ENCODE data around the gene PHF24.
"Not testable (repeated sequence)": the region's sequence is repeated elsewhere in the genome, so short reads cannot be mapped to it uniquely, and the experiment has no call there.

PHF24 gene

DNA sequence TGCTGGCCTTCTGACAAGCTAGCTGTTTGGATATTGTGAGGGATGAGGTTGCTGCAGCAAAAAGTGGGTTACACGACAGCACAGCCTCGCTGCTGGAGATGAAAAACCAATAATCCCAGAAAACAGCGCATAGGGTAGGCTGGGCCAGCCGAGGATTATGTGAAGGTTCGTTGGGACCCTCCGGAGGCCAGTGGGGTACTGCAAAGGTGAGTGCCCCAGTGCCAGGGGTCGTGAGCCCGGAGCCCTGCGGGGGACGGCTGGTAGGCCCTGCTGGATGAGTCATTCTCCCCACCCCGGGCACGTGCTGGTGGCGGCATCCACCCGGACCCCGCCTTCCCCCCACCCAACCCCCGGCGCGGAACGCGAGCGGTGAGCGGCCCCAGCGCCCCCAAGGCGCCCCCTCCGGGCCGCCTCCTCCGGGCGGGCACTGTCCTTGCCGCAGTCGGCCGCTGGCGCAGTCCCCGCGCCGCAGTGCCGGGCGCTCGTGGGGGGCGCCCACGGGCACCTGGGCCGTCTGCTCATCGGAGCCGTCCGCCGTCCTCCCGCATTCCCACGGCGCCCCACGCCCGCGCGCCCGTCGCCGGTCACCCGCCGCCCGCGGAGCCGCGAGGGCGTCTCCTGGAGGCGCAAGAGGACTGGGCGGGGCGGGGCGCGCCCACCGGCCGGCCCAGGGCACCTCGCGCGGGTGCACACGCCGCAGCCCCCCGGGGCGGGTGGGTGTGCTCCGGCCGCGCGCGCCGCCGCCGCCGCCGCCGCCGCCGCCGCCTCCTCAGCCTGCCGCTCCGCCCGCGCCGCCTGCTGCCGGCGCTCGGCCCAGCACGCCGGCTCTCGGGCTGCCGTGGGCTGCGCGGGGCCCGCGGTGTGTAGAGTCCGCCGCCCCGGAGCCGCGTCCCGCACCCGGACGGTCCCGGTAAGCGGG is at the start of gene PHF24:
Gene PHF24, plus strand, starts transcription at position 794 of the 919 bp plus-strand sequence. CDS start 13,014 bp downstream, outside the sequence.
- H3K27ac Mint-ChIP-seq: no peak within 1 kb of the TSS
- no peaks in the 10 kb centered on the region for H3K36me3 Mint-ChIP-seq
- peak; percentile 66 to 70 for ATAC-seq (replicated peaks)
- peaks cover 41 to 67% of the 10 kb centered on the region in 2 donors for H3K27me3 Mint-ChIP-seq
- peaks cover 10 to 14% of the 10 kb centered on the region in 2 donors for H3K4me1 Mint-ChIP-seq
- H3K9me3 Mint-ChIP-seq: no peaks in the 10 kb centered on the region
- no peak for DNase-seq
- peak within 1 kb of the TSS; percentile 39 to 64 for H3K4me3 Mint-ChIP-seq

DNA sequence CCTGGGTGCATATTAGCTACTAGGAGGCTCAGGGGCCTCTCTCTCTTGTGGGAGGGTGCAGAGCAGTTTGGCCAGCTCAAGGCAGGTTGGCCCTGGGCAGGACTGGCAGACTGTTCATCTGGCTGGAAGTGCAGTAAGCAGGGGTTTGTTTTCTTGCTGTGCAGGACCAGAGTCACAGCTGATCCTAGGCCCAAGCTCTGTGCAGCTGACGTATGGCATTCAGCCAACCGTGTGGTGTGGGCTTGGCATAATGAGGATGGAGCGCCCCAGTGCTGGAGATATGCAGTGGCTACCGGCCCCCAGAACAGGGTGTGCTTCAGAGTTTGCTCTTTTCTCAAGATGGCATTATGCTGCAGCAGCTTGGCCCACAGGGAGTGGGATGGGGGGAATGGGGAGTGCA is 31.0 kb upstream of the PHF24 start:
- peaks cover 32 to 56% of the 10 kb centered on the region in 2 donors for H3K27me3 Mint-ChIP-seq
- ATAC-seq (replicated peaks) (no peak), DNase-seq (no peak)
- H3K27ac Mint-ChIP-seq: no peak overlapping the region
- H3K9me3 Mint-ChIP-seq: peaks cover 13 to 16% of the 10 kb centered on the region in 2 donors
- H3K4me3 Mint-ChIP-seq: no peak overlapping the region
- H3K4me1 Mint-ChIP-seq: peaks cover 0 to 3% of the 10 kb centered on the region in 2 donors
- H3K36me3 Mint-ChIP-seq: peaks cover 5 to 13% of the 10 kb centered on the region in 2 donors

DNA sequence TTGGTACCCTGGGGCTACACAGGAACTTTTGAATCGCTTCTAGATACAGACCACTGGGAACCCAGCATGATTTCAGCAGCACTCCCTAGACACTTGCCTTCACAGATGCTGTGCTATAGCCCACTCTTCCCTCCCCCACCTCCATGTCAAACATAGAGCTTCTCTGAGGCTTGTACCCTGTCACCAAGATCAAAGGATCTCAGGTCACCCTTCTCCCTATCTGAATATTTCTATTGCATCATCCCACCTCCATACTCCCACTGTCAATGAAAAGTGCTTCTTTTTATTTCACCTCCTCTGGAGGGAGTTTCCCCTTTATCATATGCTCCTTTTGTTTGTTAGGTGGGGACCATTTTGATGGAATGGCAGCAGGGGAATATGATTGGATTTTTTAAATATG is 29.2 kb upstream of the PHF24 start:
- Mint-ChIP-seq H3K9me3 (peaks cover 13 to 16% of the 10 kb centered on the region in 2 donors), H3K36me3 (peaks cover 5 to 13% of the 10 kb centered on the region in 2 donors), H3K27ac (no peak overlapping the region), H3K4me1 (peaks cover 0 to 3% of the 10 kb centered on the region in 2 donors), H3K4me3 (no peak overlapping the region), H3K27me3 (peaks cover 36 to 60% of the 10 kb centered on the region in 2 donors)
- no peak for DNase-seq
- ATAC-seq (replicated peaks): no peak

DNA sequence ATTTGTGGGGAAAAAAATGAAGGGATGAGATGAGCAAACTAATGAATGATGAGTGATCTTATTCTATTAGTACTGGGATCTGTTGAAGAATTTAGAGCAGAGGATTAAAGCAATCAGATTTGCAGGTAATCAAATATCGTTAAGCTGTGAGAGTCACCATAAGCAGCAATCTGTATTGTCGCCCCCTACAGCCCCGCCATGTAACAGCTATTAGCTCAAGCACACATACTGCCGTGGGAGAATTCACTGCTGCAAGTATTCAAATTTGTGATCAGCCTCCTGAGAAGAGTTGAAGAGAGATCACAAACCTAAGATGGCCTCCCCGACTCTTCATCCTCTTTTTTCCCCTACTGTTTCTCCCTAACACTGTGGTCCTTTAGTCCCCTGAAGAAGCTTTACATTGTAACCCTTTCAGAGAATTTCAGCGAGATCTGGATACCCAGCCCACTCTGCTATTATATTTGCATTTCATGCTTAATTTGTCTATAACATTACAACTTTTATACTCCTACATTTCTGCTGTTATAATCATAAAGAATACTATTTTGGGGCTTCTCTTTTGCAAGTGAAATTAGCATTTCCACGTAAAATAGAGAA is 28.5 kb upstream of the PHF24 start:
- DNase-seq (no peak), ATAC-seq (replicated peaks) (peak; percentile 53 to 58)
- H3K4me3 Mint-ChIP-seq: no peak overlapping the region
- peaks cover 2 to 8% of the 10 kb centered on the region in 2 donors for H3K36me3 Mint-ChIP-seq
- peaks cover 0 to 3% of the 10 kb centered on the region in 2 donors for H3K4me1 Mint-ChIP-seq
- H3K27ac Mint-ChIP-seq: no peak overlapping the region
- peaks cover 8 to 11% of the 10 kb centered on the region in 2 donors for H3K9me3 Mint-ChIP-seq
- peaks cover 38 to 62% of the 10 kb centered on the region in 2 donors for H3K27me3 Mint-ChIP-seq

DNA sequence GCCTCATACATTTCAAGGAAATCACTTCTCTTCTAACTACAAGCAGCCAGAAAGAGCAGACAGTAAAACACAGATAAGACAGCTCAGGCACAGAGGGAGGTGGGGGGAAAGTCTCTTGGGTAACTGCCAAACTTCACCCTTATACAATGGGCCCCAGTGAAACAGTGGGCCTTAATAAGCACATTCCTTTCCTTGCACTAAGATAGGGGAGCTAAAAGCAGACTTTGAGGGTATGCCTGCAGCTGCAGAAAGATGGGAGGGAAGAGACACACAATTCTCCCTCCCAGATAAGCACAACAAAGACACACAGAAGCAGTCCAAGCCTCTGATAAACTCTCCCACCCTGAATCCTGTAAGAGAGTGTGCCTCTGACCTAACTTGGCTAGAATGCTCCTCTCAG is 18.1 kb upstream of the PHF24 start:
- not testable (repeated sequence) for H3K4me3 Mint-ChIP-seq; ATAC-seq (replicated peaks); H3K36me3 Mint-ChIP-seq; DNase-seq; H3K4me1 Mint-ChIP-seq; H3K9me3 Mint-ChIP-seq; H3K27ac Mint-ChIP-seq
- H3K27me3 Mint-ChIP-seq: peaks cover 17 to 44% of the 10 kb centered on the region in 2 donors

DNA sequence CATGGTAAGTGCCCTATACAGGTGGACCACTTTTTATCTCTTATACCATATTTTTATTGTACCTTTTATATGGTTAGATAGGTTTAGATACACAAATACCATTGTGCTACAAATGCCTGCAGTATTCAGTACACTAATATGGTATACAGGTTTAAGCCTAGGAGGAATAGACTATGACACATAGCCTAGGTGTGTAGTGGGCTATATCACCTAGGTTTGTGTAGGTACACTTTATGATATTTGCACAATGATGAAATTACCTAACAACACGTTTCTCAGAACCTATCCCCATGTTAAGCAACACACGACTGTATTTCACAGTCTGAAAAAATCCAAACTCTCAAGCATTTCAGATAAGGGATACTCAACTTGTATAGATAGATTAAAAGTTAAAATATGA is 9.6 kb upstream of the PHF24 start:
- Mint-ChIP-seq H3K36me3 (no peaks in the 10 kb centered on the region), H3K4me3 (no peak overlapping the region), H3K9me3 (no peaks in the 10 kb centered on the region), H3K4me1 (no peaks in the 10 kb centered on the region), H3K27me3 (peaks cover 23 to 46% of the 10 kb centered on the region in 2 donors), H3K27ac (no peak overlapping the region)
- ATAC-seq (replicated peaks) (no peak), DNase-seq (no peak)

DNA sequence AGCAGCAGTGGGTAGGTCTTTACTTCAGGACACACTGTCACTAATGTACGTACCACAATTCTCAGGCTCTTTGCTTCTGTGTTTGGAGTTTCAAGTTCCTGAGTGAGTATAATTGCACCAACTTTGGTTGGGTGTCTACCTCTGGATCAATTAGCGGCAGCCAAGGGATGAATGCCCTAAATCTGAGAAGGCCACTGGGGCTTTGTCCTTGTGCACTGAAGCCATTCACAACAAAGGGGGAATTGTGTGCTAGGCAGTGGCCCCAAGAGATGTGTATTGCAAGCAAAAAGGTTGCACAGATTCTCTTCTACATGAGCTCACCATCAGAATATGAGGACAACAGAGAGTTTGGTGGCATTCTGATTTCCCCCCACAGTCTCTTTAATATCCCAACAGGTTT is 3.9 kb upstream of the PHF24 start:
- no peak for DNase-seq
- Mint-ChIP-seq H3K27me3 (peaks cover 26 to 61% of the 10 kb centered on the region in 2 donors), H3K36me3 (no peaks in the 10 kb centered on the region), H3K27ac (no peak overlapping the region), H3K4me1 (no peaks in the 10 kb centered on the region), H3K4me3 (no peak overlapping the region), H3K9me3 (no peaks in the 10 kb centered on the region)
- ATAC-seq (replicated peaks): no peak

DNA sequence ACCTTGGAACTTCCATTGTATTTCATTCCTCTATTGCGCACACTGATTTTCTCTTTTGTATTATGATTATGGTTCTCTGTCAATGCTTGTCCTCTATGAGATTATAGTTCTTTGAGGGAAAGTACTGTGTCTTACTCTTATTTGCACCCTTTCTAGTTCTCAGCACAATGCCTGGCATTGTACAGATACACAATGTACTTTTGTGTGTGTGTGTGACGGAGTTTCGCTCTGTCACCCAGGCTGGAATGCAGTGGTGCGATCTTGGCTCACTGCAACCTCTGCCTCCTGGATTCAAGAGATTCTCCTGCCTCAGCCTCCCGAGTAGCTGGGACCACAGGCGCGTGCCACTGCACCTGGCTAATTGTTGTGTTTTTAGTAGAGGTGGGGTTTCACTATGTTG is 2.0 kb upstream of the PHF24 start:
- not testable (repeated sequence) for H3K27ac Mint-ChIP-seq; ATAC-seq (replicated peaks); H3K4me3 Mint-ChIP-seq; H3K9me3 Mint-ChIP-seq; H3K36me3 Mint-ChIP-seq; H3K4me1 Mint-ChIP-seq; DNase-seq
- H3K27me3 Mint-ChIP-seq: peaks cover 29 to 66% of the 10 kb centered on the region in 2 donors

DNA sequence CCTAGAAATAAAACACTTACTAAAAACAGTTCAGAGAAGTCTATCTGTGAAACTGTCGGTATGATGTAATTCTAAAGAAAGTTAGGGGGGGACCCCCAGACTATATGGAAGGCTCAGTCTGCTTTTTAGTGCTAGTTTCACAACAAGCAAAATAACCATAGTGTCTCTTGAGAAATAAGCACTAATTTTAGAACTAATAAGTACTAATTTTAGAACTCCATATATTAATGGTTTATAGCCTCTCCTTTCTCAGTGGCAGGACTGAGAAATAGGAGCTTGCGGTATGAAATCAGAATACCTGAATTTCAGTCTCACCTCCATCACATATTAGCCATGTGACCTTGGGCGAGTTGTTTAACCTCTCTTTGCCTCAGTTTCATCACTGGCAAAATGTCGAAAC is 1.4 kb upstream of the PHF24 start:
- Mint-ChIP-seq H3K9me3 (no peaks in the 10 kb centered on the region), H3K36me3 (no peaks in the 10 kb centered on the region), H3K27ac (no peak overlapping the region), H3K4me1 (peaks cover 5 to 6% of the 10 kb centered on the region in 2 donors), H3K27me3 (peaks cover 35 to 66% of the 10 kb centered on the region in 2 donors), H3K4me3 (no peak overlapping the region)
- no peak for DNase-seq
- ATAC-seq (replicated peaks): peak; percentile 43 to 49

DNA sequence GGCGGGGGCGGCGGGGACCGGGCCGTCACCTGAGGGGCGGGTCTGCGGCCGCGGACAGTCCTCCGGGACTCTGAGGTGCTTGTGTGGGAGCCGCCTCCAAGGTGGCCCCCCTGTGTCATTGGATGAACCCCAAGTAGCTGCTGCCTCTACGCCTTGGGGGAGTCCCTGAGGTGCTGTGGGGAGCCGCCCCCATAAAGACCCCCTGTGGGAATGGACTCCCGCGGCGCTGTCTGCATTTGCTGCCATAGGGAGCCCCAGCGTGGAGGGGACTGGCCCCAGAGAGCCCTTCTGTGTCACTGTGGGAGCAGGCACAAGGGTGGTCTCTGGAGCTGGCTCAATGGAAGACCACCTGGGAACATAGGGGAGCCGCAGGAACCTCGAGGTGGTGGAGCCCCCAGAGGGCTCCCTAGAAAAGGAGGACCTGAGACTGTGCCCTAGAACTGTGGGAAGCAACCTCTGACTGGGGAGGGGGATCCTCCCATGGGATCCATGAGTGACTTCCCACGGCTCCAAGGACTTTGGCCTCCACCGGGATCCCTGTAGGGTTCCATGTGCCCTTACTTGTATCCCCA is 412 bp downstream of the PHF24 start:
- ATAC-seq (replicated peaks) (no peak), DNase-seq (no peak)
- peak overlapping the region; percentile 15 to 49 for H3K4me3 Mint-ChIP-seq

DNA sequence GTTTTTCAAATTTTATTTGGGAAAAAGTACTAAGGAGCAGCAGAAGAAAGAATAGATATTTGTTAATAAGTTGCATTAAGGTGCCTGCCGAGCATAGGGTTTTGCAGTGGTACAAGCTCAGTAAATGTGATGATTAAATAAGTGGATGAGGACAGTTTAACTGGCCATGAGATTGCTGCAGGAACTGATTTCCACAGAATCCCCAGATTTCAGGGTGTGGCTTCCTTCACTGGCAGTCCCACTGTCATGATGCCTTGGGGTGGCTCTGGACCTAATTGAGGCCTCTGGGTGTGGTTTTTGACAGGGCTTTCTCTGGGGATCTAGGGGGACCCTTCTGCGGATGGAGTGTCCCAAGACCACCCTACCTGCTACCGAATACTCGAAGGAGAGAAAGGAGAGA is 1.4 kb downstream of the PHF24 start:
- DNase-seq: no peak
- ATAC-seq (replicated peaks): no peak
- Mint-ChIP-seq H3K4me1 (peaks cover 10 to 14% of the 10 kb centered on the region in 2 donors), H3K27ac (no peak overlapping the region), H3K27me3 (peaks cover 42 to 67% of the 10 kb centered on the region in 2 donors), H3K9me3 (no peaks in the 10 kb centered on the region), H3K36me3 (no peaks in the 10 kb centered on the region), H3K4me3 (no peak overlapping the region)

More for the DNA sequence above, 412 bp downstream of the PHF24 start:
- Mint-ChIP-seq H3K27me3 (peaks cover 41 to 67% of the 10 kb centered on the region in 2 donors), H3K4me1 (peaks cover 10 to 14% of the 10 kb centered on the region in 2 donors), H3K9me3 (no peaks in the 10 kb centered on the region), H3K36me3 (no peaks in the 10 kb centered on the region), H3K27ac (no peak overlapping the region)

DNA sequence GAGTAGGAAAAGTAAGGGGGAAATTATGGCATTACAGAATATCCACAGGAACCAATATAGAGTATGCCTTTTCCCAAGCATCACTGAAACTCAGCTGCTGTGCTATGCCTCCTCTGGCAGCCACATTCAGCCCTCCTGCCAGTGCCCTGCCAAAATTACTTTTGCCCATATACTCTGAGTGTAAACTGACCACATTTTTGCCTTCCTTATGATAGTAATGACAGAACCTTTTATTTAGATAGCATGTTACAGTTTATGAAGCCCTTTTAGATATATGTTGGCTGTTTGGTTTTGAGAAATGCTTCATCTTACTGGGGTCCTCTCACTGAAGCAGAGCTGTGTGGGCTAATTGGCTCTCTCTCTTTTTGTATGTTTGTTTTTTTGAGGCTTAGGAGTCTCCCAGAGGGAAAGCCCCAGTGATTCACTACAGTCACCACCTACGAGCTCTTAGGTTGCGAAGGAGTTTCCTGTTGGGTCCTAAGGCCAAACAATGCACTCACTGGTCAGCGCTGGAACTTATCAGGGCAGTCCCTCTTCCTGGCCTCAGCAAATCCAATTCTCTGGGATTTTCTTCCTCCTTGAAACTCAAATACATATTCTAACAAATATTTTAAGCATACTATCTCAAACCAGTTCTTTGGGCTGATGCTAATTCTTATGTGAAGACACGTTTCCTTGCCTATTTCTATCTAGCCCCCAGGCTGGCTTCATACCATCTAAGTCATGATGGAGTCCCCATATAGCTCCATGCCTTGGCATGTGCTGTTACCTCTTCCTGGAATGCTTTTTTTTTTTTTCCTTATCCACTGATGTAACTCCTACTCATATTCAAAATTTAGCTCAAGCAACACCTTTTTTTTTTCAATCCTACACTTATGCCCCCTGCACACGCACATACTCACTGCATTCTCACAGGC is 3.7 kb downstream of the PHF24 start:
- H3K9me3 Mint-ChIP-seq: no peaks in the 10 kb centered on the region
- H3K4me1 Mint-ChIP-seq: peaks cover 10 to 14% of the 10 kb centered on the region in 2 donors
- peaks cover 42 to 55% of the 10 kb centered on the region in 2 donors for H3K27me3 Mint-ChIP-seq
- ATAC-seq (replicated peaks): peak; percentile 72 to 83
- H3K27ac Mint-ChIP-seq: no peak overlapping the region
- DNase-seq: no peak
- H3K36me3 Mint-ChIP-seq: no peaks in the 10 kb centered on the region
- H3K4me3 Mint-ChIP-seq: no peak overlapping the region

DNA sequence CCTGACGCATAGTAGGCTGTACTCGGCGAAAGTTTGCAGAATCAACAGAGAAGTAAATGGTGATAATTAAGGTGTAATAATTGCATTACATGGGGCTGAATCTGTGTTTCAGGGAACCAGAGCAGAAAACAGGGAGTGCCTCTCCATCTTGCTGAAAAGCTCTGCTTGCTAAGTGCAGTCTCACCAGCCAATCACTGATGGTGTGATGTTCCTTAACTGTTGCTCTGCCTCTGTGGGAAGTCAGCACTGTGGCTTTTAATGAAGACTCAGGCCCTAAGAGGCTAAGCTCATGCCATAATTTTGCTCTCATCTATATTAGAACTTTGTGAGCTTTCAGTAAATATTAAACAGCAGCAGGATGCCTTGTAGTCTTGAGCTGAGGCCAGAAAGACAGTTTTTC is 4.5 kb downstream of the PHF24 start:
- H3K4me3 Mint-ChIP-seq: no peak overlapping the region
- no peaks in the 10 kb centered on the region for H3K36me3 Mint-ChIP-seq
- no peaks in the 10 kb centered on the region for H3K9me3 Mint-ChIP-seq
- peaks cover 10 to 14% of the 10 kb centered on the region in 2 donors for H3K4me1 Mint-ChIP-seq
- H3K27me3 Mint-ChIP-seq: peaks cover 49 to 63% of the 10 kb centered on the region in 2 donors
- DNase-seq: no peak
- H3K27ac Mint-ChIP-seq: no peak overlapping the region
- ATAC-seq (replicated peaks): no peak

Data from stimulated activated naive B cell treated with anti-CD40 and anti-IgM and Interleukin-4, amounts not matched to agents 10 μg/mL and 1 μg/mL and 100 μg/mL, for 72 hours (primary cell).